ENCODE results near the gene CD276.

DNA sequence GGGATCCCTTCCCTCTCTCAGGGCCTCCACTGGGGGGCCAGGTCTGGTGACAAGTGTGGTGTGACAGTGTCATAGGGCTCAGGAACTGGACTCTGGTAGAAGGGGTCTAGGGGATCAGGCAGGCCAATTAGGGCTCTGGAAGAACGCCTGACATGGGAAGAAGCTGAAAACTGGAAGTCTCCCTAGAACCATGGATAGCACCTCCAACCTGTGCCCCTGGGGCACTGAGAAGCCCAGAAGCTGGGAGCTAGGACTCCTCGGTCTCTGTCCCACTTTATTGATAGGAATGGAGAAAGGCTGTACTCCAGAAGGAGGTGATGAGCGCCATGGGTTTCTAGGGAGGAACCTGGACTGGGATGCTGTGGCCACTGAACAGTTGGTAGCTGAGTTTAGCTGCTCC lies 38.2 kb downstream of the CD276 start:
- TF ChIP-seq, protein P1, sequence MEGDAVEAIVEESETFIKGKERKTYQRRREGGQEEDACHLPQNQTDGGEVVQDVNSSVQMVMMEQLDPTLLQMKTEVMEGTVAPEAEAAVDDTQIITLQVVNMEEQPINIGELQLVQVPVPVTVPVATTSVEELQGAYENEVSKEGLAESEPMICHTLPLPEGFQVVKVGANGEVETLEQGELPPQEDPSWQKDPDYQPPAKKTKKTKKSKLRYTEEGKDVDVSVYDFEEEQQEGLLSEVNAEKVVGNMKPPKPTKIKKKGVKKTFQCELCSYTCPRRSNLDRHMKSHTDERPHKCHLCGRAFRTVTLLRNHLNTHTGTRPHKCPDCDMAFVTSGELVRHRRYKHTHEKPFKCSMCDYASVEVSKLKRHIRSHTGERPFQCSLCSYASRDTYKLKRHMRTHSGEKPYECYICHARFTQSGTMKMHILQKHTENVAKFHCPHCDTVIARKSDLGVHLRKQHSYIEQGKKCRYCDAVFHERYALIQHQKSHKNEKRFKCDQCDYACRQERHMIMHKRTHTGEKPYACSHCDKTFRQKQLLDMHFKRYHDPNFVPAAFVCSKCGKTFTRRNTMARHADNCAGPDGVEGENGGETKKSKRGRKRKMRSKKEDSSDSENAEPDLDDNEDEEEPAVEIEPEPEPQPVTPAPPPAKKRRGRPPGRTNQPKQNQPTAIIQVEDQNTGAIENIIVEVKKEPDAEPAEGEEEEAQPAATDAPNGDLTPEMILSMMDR (IDR thresholded peaks at IDR 0.05) = no peak
- TF ChIP-seq ZFX (IDR thresholded peaks at IDR 0.05; ENCODE audit: borderline replicate concordance) = no peak
